GM12874 (cell line): Measurements from ENCODE around the gene FYN.

Experiments used
- CTCF ChIP-seq: IDR thresholded peaks from 2 replicates; pipeline ENCODE4 v1.5.1; 2011; ENCODE audit warnings: low read depth, mild to moderate bottlenecking, control low read depth, low read length, moderate library complexity; ENCODE audit not compliant: insufficient read depth

The FYN gene

GRCh38 chr6:111813677-111814310 is 59.5 kb downstream of the FYN start:
- no peak for TF ChIP-seq CTCF

- no peak for TF ChIP-seq CTCF
Measured at GRCh38 chr6:111813237-111813636, 60.0 kb downstream of the FYN start.

GRCh38 chr6:111812060-111813038 is 60.9 kb downstream of the FYN start:
- no peak for TF ChIP-seq CTCF

- no peak for TF ChIP-seq CTCF
Measured at GRCh38 chr6:111810294-111811131, 62.7 kb downstream of the FYN start.

GRCh38 chr6:111809766-111810165 is 63.5 kb downstream of the FYN start:
- no peak for TF ChIP-seq CTCF

- no peak for TF ChIP-seq CTCF
Measured at GRCh38 chr6:111809264-111809663, 64.0 kb downstream of the FYN start.

GRCh38 chr6:111808493-111808892 is 64.8 kb downstream of the FYN start:
- no peak for TF ChIP-seq CTCF
